Measurements from ENCODE around the gene TMEM132E. TPM values are rescaled to one million over a fixed set of nuclear protein-coding genes. Genes with fewer than 3 reads are reported as not detected.
A peak's percentile ranks its signal among the peaks of the same experiment; 100 is the strongest.

TMEM132E gene
- total and polyA plus RNA-seq, 2 of the 8 experiments (the other 6 are each of a cell fraction or from before 2014, with no cell fraction given), result 0.45 to 0.60 TPM

GRCh38 chr17:34584805-34585416 lies 5.5 kb downstream of the TMEM132E start:
- H3K27ac ChIP-seq (ENCODE audit: low read depth, low read length), result no peak overlapping the region
- H2AFZ ChIP-seq (ENCODE audit: low read length), result no peak overlapping the region
- WGBS, 2 experiments (ENCODE audit: extremely low coverage in 1 of 2, insufficient coverage in 1 of 2, insufficient read length in 1 of 2, insufficient replicate concordance in 2 of 2, low coverage in 1 of 2, low lambda C conversion rate in 2 of 2, missing lambda C conversion rate in 1 of 2), result 67% methylated on average over 12 of the region's 12 CpGs; no CpG with 5 or more reads in 1 of the 2 experiments
- H3K23me2 ChIP-seq (ENCODE audit: low read depth, low read length), result peaks cover 15% of the 10 kb centered on the region; the same call in 1 of the 2 replicates
- no peak overlapping the region for H4K8ac ChIP-seq (ENCODE audit: extremely low read depth, insufficient read depth, low read length)
- FAIRE-seq (peak; percentile 28), DNase-seq (ENCODE audit: low read depth in 1 of 2, low spot score in 2 of 2) (no peak)
- no peak overlapping the region for H4K5ac ChIP-seq (ENCODE audit: insufficient read length, low read depth, low read length)
- no peaks in the 10 kb centered on the region for H3K79me1 ChIP-seq (ENCODE audit: low read depth, low read length)
- no peak overlapping the region for H2BK5ac ChIP-seq (ENCODE audit: low read depth, low read length)
- H3K9ac ChIP-seq (replicated peaks in 1 of 4; ENCODE audit: extremely low read depth in 1 of 4, low read depth in 3 of 4, low read length in 3 of 4), result no peak overlapping the region
- H2BK15ac ChIP-seq (ENCODE audit: low read length), result no peak overlapping the region
- no peak overlapping the region for H4K91ac ChIP-seq (replicated peaks; ENCODE audit: insufficient read length, low read length)
- peaks cover 11 to 27% of the 10 kb centered on the region in 2 experiments for H4K20me1 ChIP-seq (replicated peaks in 1 of 2; ENCODE audit: control insufficient read depth in 1 of 2, insufficient read depth in 2 of 2, low read length in 2 of 2)
- H3K4me1 ChIP-seq (replicated peaks in 1 of 4; ENCODE audit: control insufficient read depth in 3 of 4, insufficient read depth in 4 of 4, low read length in 3 of 4), result peaks cover 0 to 22% (median 11%) of the 10 kb centered on the region in 4 experiments; a peak in 5 of 7 replicates
- no peak overlapping the region for H3K4me3 ChIP-seq (ENCODE audit: extremely low read depth in 1 of 4, insufficient read depth in 2 of 4, low read depth in 3 of 4, low read length in 4 of 4)
- POLR2A ChIA-PET (ENCODE audit: partially characterized antibody), result no interaction called here
- H3K36me3 ChIP-seq (ENCODE audit: control insufficient read depth in 2 of 4, insufficient read depth in 4 of 4, low read length in 3 of 4), result peaks cover 0 to 3% (median 0%) of the 10 kb centered on the region in 4 experiments; a peak in 1 of 8 replicates
- no peak overlapping the region for H3K18ac ChIP-seq (ENCODE audit: extremely low read depth, low read length)
- H3K56ac ChIP-seq (replicated peaks; ENCODE audit: insufficient read length, low read depth, low read length), result no peak overlapping the region
- TF ChIP-seq CTCF (IDR thresholded peaks at IDR 0.05; ENCODE audit: control extremely low read depth in 1 of 3, insufficient read depth in 1 of 3, low read depth in 1 of 3, low read length in 3 of 3) (peak in 2 of 3 experiments; percentile 27 to 49; a peak in 3 of 4 replicates), JUN (IDR thresholded peaks at IDR 0.05; ENCODE audit: low read depth, low read length) (no peak), RAD21 (IDR thresholded peaks at IDR 0.05 in 1 of 2, conservative IDR thresholded peaks at IDR 0.05 in 1 of 2; ENCODE audit: low read depth in 2 of 2, low read length in 2 of 2) (peak; percentile 52 to 65), TAF7 (optimal IDR thresholded peaks at IDR 0.05; ENCODE audit: borderline replicate concordance, low read depth, low read length) (no peak), SP2 (IDR thresholded peaks at IDR 0.05; ENCODE audit: low read length) (no peak), SIX5 (IDR thresholded peaks at IDR 0.05; ENCODE audit: low read depth, low read length) (no peak)
- H3K9me3 ChIP-seq (ENCODE audit: insufficient read depth in 2 of 2, low read depth in 1 of 2, low read length in 1 of 2), result no peaks in the 10 kb centered on the region
- H2BK20ac ChIP-seq (ENCODE audit: low read length), result no peak overlapping the region
- no peak overlapping the region for H2BK12ac ChIP-seq (ENCODE audit: low read depth, low read length)
- no peak overlapping the region for H2BK120ac ChIP-seq (replicated peaks; ENCODE audit: low read depth, low read length)
- no peaks in the 10 kb centered on the region for H3K79me2 ChIP-seq (ENCODE audit: control insufficient read depth in 1 of 2, insufficient read depth in 2 of 2, low read length in 2 of 2)
- CTCF ChIA-PET (ENCODE audit: partially characterized antibody), result interaction anchor here (0.7 to 3.6 kb wide), 20 partner anchors 9 to 309 kb away, joined by 3 to 14 read pairs (median 4); no protein-coding TSS in a partner anchor
- no peak overlapping the region for H3K14ac ChIP-seq (ENCODE audit: insufficient read length)
- H3K27me3 ChIP-seq (replicated peaks in 1 of 4; ENCODE audit: control insufficient read depth in 3 of 4, extremely low read depth in 1 of 4, insufficient read depth in 3 of 4, low read length in 3 of 4), result peaks cover 66 to 96% (median 90%) of the 10 kb centered on the region in 4 experiments
- no peak overlapping the region for H3K4me2 ChIP-seq (ENCODE audit: insufficient read depth in 1 of 2, low read depth in 2 of 2, low read length in 2 of 2)
- H3K4ac ChIP-seq (replicated peaks; ENCODE audit: insufficient read length, low read depth, low read length), result no peak overlapping the region
- H2AK5ac ChIP-seq (ENCODE audit: low read depth, low read length), result no peak overlapping the region
- H3K23ac ChIP-seq (ENCODE audit: insufficient read length), result no peak overlapping the region

Data from H1 (cell line).